Right lung (tissue), 5 donors: ENCODE measurements around the gene PARP14. TPM values are rescaled to one million over a fixed set of nuclear protein-coding genes. Genes with fewer than 3 reads are reported as not detected.

Source experiments
- DNase-seq, 2 donors: peaks; one replicate each; pipeline ENCODE4 v3.0.0-alpha.2; 2013
- polyA plus RNA-seq, 5 donors: library from polyadenylated mRNA; unstranded; fragments of 120-200 nt; gene quantifications; one replicate each; pipeline versions ENCODE4 v1.2.1 to v1.2.3, GENCODE V29; 2013; ENCODE audit warnings: inconsistent platforms in 1 of 5, low replicate concordance in 1 of 5; ENCODE audit not compliant: insufficient read length in 5 of 5, insufficient read depth in 1 of 5

The PARP14 gene
- polyA plus RNA-seq, 5 donors, result 21.3 to 48.6 (median 41.7) TPM

- DNase-seq, result no peak
These were observed 87.1 kb downstream of the PARP14 start for GRCh38 chr3:122767540-122768372.

DNA sequence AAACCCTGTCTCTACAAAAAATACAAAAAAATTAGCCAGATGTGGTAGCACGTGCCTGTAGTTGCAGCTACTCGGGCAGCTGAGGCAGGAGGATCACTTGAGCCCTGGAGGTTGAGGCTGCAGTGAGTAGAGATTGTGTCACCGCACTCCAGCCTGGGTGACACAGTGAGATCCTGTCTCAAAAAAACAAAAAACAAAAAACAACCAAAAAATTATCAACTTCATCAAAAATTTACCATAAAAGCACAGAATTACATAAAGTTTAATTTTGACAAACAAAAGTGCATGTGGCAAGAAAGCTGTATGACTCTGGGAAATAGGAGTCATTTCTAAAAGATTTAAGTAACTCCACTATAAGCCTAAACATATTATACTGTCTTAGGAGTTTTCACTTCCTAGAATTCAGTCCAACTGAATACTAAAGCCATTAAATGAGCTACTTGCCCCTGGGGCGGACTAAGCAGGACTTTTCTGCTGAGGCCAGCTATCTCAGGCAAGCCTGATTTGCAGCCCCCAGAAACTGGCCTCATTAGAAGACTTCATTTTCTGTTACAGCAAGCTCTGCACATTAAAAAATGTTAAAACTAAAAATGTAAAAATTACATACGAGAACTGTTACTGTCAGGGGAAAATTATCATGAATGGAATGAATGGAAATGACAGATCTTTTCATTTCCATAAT is 90.0 kb downstream of the PARP14 start:
- DNase-seq, result no peak

- no peak for DNase-seq
These were observed 92.2 kb downstream of the PARP14 start for GRCh38 chr3:122772827-122773226.

GRCh38 chr3:122773944-122774509 is 93.4 kb downstream of the PARP14 start:
- DNase-seq, result no peak

DNA sequence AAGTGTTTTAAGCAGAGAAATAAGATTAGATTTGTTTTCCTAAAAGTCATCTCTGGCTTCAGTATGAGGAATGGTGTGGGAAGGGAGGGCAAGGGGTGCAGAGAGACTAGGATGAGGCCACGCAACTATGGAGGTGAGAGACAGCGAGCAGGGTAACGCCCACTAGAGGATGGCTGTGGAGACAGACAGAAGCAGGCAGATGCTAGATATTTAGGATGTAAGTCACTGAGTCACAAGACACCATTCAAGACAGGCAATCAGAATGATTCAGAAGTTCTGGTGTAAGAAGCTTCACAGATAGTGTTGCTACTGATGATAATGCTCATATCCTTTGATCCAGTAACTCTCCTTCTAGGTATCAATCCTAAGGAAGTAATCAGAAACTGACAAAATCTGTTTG is 93.9 kb downstream of the PARP14 start:
- no peak for DNase-seq

GRCh38 chr3:122776675-122777468 is 96.2 kb downstream of the PARP14 start:
- DNase-seq, result no peak

DNA sequence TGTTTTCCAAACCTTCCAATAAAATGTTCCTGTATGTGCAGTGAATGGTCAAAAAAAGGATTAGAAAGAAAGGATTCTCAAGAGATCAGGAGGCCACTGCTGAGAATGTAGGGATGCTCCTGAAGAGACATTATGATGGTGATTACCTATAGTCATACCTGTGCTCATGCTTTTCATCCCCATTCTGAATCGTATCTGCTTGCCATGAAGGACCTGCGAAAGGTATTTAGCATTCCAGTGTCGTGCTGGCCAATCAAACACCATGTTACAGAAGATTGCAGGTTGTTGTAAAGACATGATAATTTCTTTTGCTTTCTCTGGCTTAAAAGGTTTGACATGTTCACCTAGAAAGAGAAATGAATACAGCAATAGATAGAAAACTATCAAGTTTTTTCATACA is 96.9 kb downstream of the PARP14 start:
- no peak for DNase-seq

Other genes with a start within 250 kb of the PARP14 start
- gene KPNA1, start 165.9 kb upstream of the PARP14 start, polyA plus RNA-seq, result 10 to 100 TPM; 35.4 to 51.1 (median 47.4) TPM
- gene PARP9, start 116.5 kb upstream of the PARP14 start, polyA plus RNA-seq, result 10 to 100 TPM; 18.1 to 21.6 (median 21.1) TPM
- gene DTX3L, start 116.5 kb upstream of the PARP14 start, polyA plus RNA-seq, result 10 to 100 TPM; 15.9 to 23.4 (median 20.0) TPM
- 1 to 10 TPM in 3 of 5 donors, under 1 TPM in 2; 0.74 to 1.1 (median 1.0) TPM for gene PARP15, start 103.2 kb upstream of the PARP14 start, polyA plus RNA-seq
- gene HSPBAP1, start 113.0 kb downstream of the PARP14 start, polyA plus RNA-seq, result 10 to 100 TPM; 12.9 to 16.6 (median 13.6) TPM
- gene SLC49A4, start 114.2 kb downstream of the PARP14 start, polyA plus RNA-seq, result 10 to 100 TPM in 3 of 5 donors, 1 to 10 TPM in 2; 8.6 to 11.9 (median 10.4) TPM